ENCODE results near the gene CYB5R4. TPM values are rescaled to one million over a fixed set of nuclear protein-coding genes. Genes with fewer than 3 reads are reported as not detected.

The CYB5R4 gene
- polyA plus RNA-seq, 1 donor from 2014 or later: 18.0 TPM

GRCh38 chr6:83868639-83869038 lies 9.2 kb downstream of the CYB5R4 start:
- no peak overlapping the region for H3K4me3 ChIP-seq (ENCODE audit: low read length)
- no peaks in the 10 kb centered on the region for H3K9me3 ChIP-seq (ENCODE audit: low read length)
- no peak overlapping the region for H3K9ac ChIP-seq (ENCODE audit: low read length)
- no peak overlapping the region for H3K27ac ChIP-seq (ENCODE audit: low read length)
- no peak overlapping the region for H3K4me2 ChIP-seq (ENCODE audit: low read length)
- H3K36me3 ChIP-seq (ENCODE audit: insufficient read depth, low read length): no peaks in the 10 kb centered on the region
- H4K20me1 ChIP-seq (ENCODE audit: insufficient read depth): no peaks in the 10 kb centered on the region
- no peaks in the 10 kb centered on the region for H3K9me2 ChIP-seq (ENCODE audit: insufficient read depth, low read length)
- TF ChIP-seq REST (IDR thresholded peaks at IDR 0.05; ENCODE audit: borderline replicate concordance) (no peak), TAF1 (IDR thresholded peaks at IDR 0.05; ENCODE audit: low read depth) (no peak)
- H3K27me3 ChIP-seq (ENCODE audit: insufficient read depth, low read depth, low read length): no peaks in the 10 kb centered on the region
- H3F3A ChIP-seq (ENCODE audit: insufficient read depth, low read length, poor library complexity, severe bottlenecking): no peaks in the 10 kb centered on the region
- H3K79me2 ChIP-seq (replicated peaks; ENCODE audit: insufficient read depth, low read length): no peaks in the 10 kb centered on the region
- H2AFZ ChIP-seq (ENCODE audit: low read depth, low read length): no peak overlapping the region

DNA sequence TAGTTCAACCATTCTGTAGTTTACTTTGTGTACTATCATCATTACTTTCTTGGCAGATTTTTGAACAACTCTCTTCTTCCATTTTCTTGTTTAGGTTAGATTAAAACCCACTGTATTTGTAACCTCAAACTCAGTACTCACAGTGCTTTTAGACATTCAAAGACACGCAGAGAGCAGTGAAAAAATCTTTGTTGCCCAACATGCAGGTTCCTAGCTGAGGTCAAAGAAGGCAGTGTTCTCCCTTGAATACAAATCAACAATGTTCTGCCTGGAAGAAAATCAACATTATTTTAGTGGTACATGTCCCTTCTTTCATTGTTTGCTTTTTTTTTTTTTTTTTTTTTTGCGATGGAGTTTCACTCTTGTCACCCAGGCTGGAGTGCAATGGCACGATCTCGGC lies 11.2 kb downstream of the CYB5R4 start:
- Histone ChIP-seq H3K4me3 (ENCODE audit: low read length) (no peak overlapping the region), H3K79me2 (replicated peaks; ENCODE audit: insufficient read depth, low read length) (no peaks in the 10 kb centered on the region), H4K20me1 (ENCODE audit: insufficient read depth) (no peaks in the 10 kb centered on the region), H3K9me2 (ENCODE audit: insufficient read depth, low read length) (no peaks in the 10 kb centered on the region), H3K9me3 (ENCODE audit: low read length) (no peaks in the 10 kb centered on the region), H3K4me2 (ENCODE audit: low read length) (no peak overlapping the region), H2AFZ (ENCODE audit: low read depth, low read length) (no peak overlapping the region), H3F3A (ENCODE audit: insufficient read depth, low read length, poor library complexity, severe bottlenecking) (no peaks in the 10 kb centered on the region), H3K27ac (ENCODE audit: low read length) (no peak overlapping the region), H3K36me3 (ENCODE audit: insufficient read depth, low read length) (no peaks in the 10 kb centered on the region), H3K9ac (ENCODE audit: low read length) (no peak overlapping the region), H3K27me3 (ENCODE audit: insufficient read depth, low read depth, low read length) (no peaks in the 10 kb centered on the region)
- TF ChIP-seq EP300 (conservative IDR thresholded peaks at IDR 0.05; ENCODE audit: poor library complexity, severe bottlenecking) (no peak), RAD21 (conservative IDR thresholded peaks at IDR 0.05) (no peak), POLR2AphosphoS5 (IDR thresholded peaks at IDR 0.05) (no peak), TAF1 (IDR thresholded peaks at IDR 0.05; ENCODE audit: low read depth) (no peak), SMC3 (conservative IDR thresholded peaks at IDR 0.05; ENCODE audit: poor library complexity) (no peak), MXI1 (conservative IDR thresholded peaks at IDR 0.05; ENCODE audit: poor library complexity, severe bottlenecking) (no peak), EZH2 (IDR thresholded peaks at IDR 0.05; ENCODE audit: borderline replicate concordance, insufficient read depth, low read length, poor library complexity, severe bottlenecking) (no peak)
- TF ChIP-seq, protein P1, sequence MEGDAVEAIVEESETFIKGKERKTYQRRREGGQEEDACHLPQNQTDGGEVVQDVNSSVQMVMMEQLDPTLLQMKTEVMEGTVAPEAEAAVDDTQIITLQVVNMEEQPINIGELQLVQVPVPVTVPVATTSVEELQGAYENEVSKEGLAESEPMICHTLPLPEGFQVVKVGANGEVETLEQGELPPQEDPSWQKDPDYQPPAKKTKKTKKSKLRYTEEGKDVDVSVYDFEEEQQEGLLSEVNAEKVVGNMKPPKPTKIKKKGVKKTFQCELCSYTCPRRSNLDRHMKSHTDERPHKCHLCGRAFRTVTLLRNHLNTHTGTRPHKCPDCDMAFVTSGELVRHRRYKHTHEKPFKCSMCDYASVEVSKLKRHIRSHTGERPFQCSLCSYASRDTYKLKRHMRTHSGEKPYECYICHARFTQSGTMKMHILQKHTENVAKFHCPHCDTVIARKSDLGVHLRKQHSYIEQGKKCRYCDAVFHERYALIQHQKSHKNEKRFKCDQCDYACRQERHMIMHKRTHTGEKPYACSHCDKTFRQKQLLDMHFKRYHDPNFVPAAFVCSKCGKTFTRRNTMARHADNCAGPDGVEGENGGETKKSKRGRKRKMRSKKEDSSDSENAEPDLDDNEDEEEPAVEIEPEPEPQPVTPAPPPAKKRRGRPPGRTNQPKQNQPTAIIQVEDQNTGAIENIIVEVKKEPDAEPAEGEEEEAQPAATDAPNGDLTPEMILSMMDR (IDR thresholded peaks at IDR 0.05; ENCODE audit: poor library complexity, severe bottlenecking): no peak
